Stomach (tissue), 4 donors: Measurements from ENCODE around the gene GFER.
"Not testable (repeated sequence)": the region's sequence is repeated elsewhere in the genome, so short reads cannot be mapped to it uniquely, and the experiment has no call there.

Source experiments
- CTCF ChIP-seq, 7 experiments: fragments of 450-650 bp in 4 of 7; fragments of 200-600 bp in 3 of 7; sonication (generic) in 3 of 7; IDR thresholded peaks; one replicate each; pipeline ENCODE4 v1.5.1; 2016 to 2019; ENCODE audit warnings: antibody characterized with exemption in 7 of 7, control low read depth in 2 of 7, mild to moderate bottlenecking in 1 of 7
- POLR2A ChIP-seq, 4 donors: fragments of 450-650 bp; IDR thresholded peaks; one replicate each; pipeline ENCODE4 v1.6.1; 2016; ENCODE audit warnings: antibody characterized with exemption in 4 of 4, control low read depth in 2 of 4, mild to moderate bottlenecking in 1 of 4, moderate library complexity in 1 of 4
- POLR2AphosphoS5 ChIP-seq, 3 donors: sonication (generic); formaldehyde crosslinking; IDR thresholded peaks; one replicate each; pipeline ENCODE4 v1.6.1; 2016; ENCODE audit warnings: antibody characterized with exemption in 3 of 3

DNA sequence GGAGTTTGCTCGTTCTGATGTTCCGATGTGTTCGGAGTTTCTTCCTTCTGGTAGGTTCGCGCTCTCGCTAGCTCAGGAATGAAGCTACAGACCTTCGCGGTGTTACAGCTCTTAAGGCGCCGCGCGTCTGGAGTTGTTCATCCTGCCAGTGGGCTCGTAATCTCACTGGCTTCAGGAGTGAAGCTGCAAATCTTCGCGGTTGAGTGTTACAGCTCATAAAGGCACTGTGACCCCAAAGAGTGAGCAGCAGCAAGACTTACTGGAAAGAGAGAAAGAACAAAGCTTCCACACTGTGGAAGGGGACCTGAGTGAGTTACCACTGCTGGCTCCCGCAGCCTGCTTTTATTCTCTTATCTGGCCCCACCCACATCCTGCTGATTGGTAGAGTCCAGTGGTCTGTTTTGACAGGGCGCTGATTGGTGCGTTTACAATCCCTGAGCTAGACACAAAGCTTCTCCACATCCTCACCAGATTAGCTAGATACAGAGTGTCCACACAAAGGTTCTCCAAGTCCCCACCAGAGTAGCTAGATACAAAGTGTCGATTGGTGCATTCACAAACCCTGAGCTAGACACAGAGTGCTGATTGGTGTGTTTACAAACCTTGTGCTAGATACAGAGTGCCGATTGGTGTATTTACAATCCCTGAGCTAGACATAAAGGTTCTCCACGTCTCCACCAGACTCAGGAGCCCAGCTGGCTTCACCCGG is 26.4 kb upstream of the GFER start:
- TF ChIP-seq CTCF, POLR2A, POLR2AphosphoS5 (IDR thresholded peaks at IDR 0.05): not testable (repeated sequence)
